DND-41 (cell line): ENCODE results near the gene PDGFB.

Experiments used
- ATAC-seq: fragments of 200-7000 bp; cut with Tn5 transposase; 3 replicates; pipeline ENCODE4 v1.9.1; 2021; ENCODE audit warnings: low read depth; ENCODE audit not compliant: insufficient read depth
- DNase-seq: peaks from one replicate; pipeline ENCODE4 v3.0.0-alpha.2; 2020
- H2AFZ ChIP-seq: 2 replicates; pipeline ENCODE4 v1.6.0; 2012; ENCODE audit warnings: low read depth, low read length
- H3K27ac ChIP-seq: 2 replicates; pipeline ENCODE4 v1.5.1; 2012; ENCODE audit warnings: low read length, inconsistent platforms
- H3K27me3 ChIP-seq: fragments of 200-600 bp; sonication (generic); 2 replicates; pipeline ENCODE4 v1.6.0; 2012; ENCODE audit warnings: low read length, mild to moderate bottlenecking, inconsistent platforms; ENCODE audit not compliant: insufficient read depth, poor library complexity
- H3K36me3 ChIP-seq: 2 replicates; pipeline ENCODE4 v1.5.1; 2012; ENCODE audit warnings: low read length, inconsistent platforms; ENCODE audit not compliant: insufficient read depth
- H3K4me1 ChIP-seq: 2 replicates; pipeline ENCODE4 v1.5.1; 2012; ENCODE audit warnings: mild to moderate bottlenecking, low read length; ENCODE audit not compliant: insufficient read depth
- H3K4me2 ChIP-seq: 2 replicates; pipeline ENCODE4 v1.6.0; 2012; ENCODE audit warnings: mild to moderate bottlenecking, moderate library complexity, low read length, inconsistent platforms; ENCODE audit not compliant: insufficient read depth
- H3K4me3 ChIP-seq, 2 experiments: fragments of 200-600 bp in 1 of 2; shearing (Covaris generic) in 1 of 2; 2 replicates each; pipeline ENCODE4 v1.5.1; 2012 to 2016; ENCODE audit warnings: inconsistent platforms in 2 of 2, low read length in 2 of 2, mild to moderate bottlenecking in 2 of 2, low read depth in 1 of 2, moderate library complexity in 1 of 2
- H3K79me2 ChIP-seq: 2 replicates; pipeline ENCODE4 v1.6.0; 2012; ENCODE audit warnings: low read length, inconsistent platforms; ENCODE audit not compliant: insufficient read depth
- H3K9ac ChIP-seq: 2 replicates; pipeline ENCODE4 v1.6.0; 2012; ENCODE audit warnings: low read depth, mild to moderate bottlenecking, inconsistent platforms, low read length, moderate library complexity
- H3K9me3 ChIP-seq: 2 replicates; pipeline ENCODE4 v1.5.1; 2012; ENCODE audit warnings: low read length, moderate library complexity, mild to moderate bottlenecking, inconsistent platforms; ENCODE audit not compliant: insufficient read depth, severe bottlenecking
- H4K20me1 ChIP-seq: 2 replicates; pipeline ENCODE4 v1.6.0; 2012; ENCODE audit warnings: low read length; ENCODE audit not compliant: insufficient read depth
- EZH2 ChIP-seq: IDR thresholded peaks from 3 replicates; pipeline ENCODE4 v1.6.1; 2012; ENCODE audit warnings: borderline replicate concordance, low read depth, mild to moderate bottlenecking, moderate library complexity, low read length, inconsistent platforms; ENCODE audit not compliant: severe bottlenecking
- TF ChIP-seq, protein P1 (sequence below): IDR thresholded peaks from 2 replicates; pipeline ENCODE4 v1.5.1; 2012; ENCODE audit warnings: borderline replicate concordance, low read length, moderate library complexity, mild to moderate bottlenecking; ENCODE audit not compliant: poor library complexity, severe bottlenecking; ENCODE audit errors: extremely low read depth

PDGFB gene

GRCh38 chr22:39275814-39276439, 31.1 kb upstream of the PDGFB start:
- H3K79me2 ChIP-seq, result no peaks in the 10 kb centered on the region
- H3K27ac ChIP-seq, result no peak overlapping the region
- no peak overlapping the region for H2AFZ ChIP-seq
- H3K4me2 ChIP-seq, result no peak overlapping the region
- no peak for DNase-seq
- ATAC-seq, result no peak
- no peak overlapping the region for H3K4me3 ChIP-seq
- peaks cover 3% of the 10 kb centered on the region for H3K27me3 ChIP-seq
- no peaks in the 10 kb centered on the region for H3K36me3 ChIP-seq
- no peaks in the 10 kb centered on the region for H3K4me1 ChIP-seq
- peaks cover 2% of the 10 kb centered on the region for H3K9me3 ChIP-seq
- H4K20me1 ChIP-seq, result no peaks in the 10 kb centered on the region
- TF ChIP-seq, protein P1, sequence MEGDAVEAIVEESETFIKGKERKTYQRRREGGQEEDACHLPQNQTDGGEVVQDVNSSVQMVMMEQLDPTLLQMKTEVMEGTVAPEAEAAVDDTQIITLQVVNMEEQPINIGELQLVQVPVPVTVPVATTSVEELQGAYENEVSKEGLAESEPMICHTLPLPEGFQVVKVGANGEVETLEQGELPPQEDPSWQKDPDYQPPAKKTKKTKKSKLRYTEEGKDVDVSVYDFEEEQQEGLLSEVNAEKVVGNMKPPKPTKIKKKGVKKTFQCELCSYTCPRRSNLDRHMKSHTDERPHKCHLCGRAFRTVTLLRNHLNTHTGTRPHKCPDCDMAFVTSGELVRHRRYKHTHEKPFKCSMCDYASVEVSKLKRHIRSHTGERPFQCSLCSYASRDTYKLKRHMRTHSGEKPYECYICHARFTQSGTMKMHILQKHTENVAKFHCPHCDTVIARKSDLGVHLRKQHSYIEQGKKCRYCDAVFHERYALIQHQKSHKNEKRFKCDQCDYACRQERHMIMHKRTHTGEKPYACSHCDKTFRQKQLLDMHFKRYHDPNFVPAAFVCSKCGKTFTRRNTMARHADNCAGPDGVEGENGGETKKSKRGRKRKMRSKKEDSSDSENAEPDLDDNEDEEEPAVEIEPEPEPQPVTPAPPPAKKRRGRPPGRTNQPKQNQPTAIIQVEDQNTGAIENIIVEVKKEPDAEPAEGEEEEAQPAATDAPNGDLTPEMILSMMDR, result no peak
- no peak for TF ChIP-seq EZH2
- H3K9ac ChIP-seq, result no peak overlapping the region

DNA sequence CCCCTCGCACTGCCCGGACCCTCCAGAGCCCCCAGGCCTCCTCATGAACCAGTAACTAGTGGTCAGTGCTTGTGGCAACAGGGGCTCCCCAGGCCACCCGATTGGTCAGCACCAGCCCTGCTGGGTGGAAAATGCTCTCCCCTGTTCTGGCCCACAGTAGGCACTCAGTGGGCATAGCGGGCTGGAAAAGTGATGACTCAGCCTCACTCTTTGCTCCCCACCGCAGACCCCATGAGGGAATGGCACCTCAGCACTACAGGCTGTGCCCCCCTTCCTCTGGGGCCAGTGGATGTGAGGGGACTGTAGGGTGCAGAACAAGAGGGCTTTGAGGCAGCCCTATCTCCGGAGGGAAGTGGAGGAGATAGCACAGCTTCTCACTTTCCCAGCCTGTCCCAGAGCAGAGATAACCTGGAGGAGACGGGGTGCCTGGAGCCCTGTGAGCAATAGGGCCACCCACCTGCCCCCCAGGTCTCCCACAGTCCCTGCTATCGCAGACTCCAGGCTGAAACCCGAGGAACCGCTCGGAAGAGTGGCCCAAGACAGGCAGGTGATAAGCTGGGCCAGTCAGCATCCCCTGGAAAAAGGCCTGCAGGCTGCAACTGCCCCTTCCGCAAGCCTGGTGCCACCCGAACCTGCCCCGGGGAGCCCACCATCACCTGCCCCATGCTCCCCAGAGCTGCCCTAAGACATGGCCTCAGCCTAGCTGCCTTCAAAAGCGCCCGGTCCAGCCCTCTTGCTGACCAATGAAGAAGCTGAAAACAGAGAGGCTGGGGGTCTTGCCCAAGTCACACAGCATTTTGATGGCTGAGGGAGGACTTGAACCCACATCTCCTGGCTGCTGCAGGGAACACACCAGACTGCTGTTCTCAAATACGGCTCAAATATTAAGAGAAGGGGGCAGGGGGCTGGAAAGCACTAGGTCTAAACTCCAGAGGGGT, 29.4 kb upstream of the PDGFB start:
- TF ChIP-seq, protein P1, result no peak
- no peak for TF ChIP-seq EZH2

DNA sequence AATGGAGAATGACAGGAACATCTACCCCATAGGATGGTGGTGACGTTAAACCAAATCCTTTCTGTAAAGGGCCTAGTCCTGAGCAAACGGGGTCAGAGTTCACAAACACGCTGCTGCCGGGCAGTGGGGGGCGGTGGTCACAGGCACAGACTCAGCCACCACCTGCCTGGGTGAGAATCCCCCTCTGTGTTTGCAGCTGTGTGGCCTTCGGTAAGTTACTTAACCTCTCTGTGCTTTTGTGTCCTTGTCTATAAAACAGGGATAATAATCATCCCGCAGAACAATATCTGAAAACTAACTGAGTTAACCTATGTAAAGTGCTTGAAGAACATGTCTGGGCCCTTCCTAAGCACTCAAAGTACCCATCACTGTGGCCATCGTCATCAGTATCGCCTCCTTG, 26.0 kb upstream of the PDGFB start:
- no peak overlapping the region for H3K27ac ChIP-seq
- no peak overlapping the region for H2AFZ ChIP-seq
- H3K9ac ChIP-seq, result no peak overlapping the region
- no peaks in the 10 kb centered on the region for H3K79me2 ChIP-seq
- ATAC-seq (no peak), DNase-seq (no peak)
- no peak overlapping the region for H3K4me3 ChIP-seq
- no peaks in the 10 kb centered on the region for H3K36me3 ChIP-seq
- H3K4me2 ChIP-seq, result no peak overlapping the region
- H3K27me3 ChIP-seq, result no peaks in the 10 kb centered on the region
- H3K4me1 ChIP-seq, result no peaks in the 10 kb centered on the region
- H4K20me1 ChIP-seq, result no peaks in the 10 kb centered on the region
- TF ChIP-seq, protein P1, result no peak
- no peak for TF ChIP-seq EZH2
- H3K9me3 ChIP-seq, result no peaks in the 10 kb centered on the region

More for the DNA sequence above, 29.4 kb upstream of the PDGFB start:
- no peaks in the 10 kb centered on the region for H3K27me3 ChIP-seq
- no peak overlapping the region for H3K4me3 ChIP-seq
- ATAC-seq (no peak), DNase-seq (no peak)
- no peak overlapping the region for H2AFZ ChIP-seq
- no peaks in the 10 kb centered on the region for H3K4me1 ChIP-seq
- H3K9me3 ChIP-seq, result peaks cover 2% of the 10 kb centered on the region
- H3K79me2 ChIP-seq, result no peaks in the 10 kb centered on the region
- H3K36me3 ChIP-seq, result no peaks in the 10 kb centered on the region
- no peak overlapping the region for H3K27ac ChIP-seq
- H3K9ac ChIP-seq, result no peak overlapping the region
- H4K20me1 ChIP-seq, result no peaks in the 10 kb centered on the region
- H3K4me2 ChIP-seq, result no peak overlapping the region
